Left lung (tissue), 10 donors: Measurements from ENCODE around the gene PPP1R12B. TPM values are rescaled to one million over a fixed set of nuclear protein-coding genes. Genes with fewer than 3 reads are reported as not detected.
"Not testable (repeated sequence)": the region's sequence is repeated elsewhere in the genome, so short reads cannot be mapped to it uniquely, and the experiment has no call there.

Experiments used
- ATAC-seq: fragments of 200-7000 bp; cut with Tn5 transposase; one replicate; pipeline ENCODE4 v1.9.1; 2020; ENCODE audit warnings: moderate library complexity
- DNase-seq, 4 donors: peaks; one replicate each; pipeline ENCODE4 v3.0.0-alpha.2; 2013 to 2020
- H3K27ac ChIP-seq, 2 donors: fragments of 200-600 bp; sonication (generic) in 1 of 2; one replicate each; pipeline versions ENCODE4 v1.5.0 to v1.8.0; 2020 to 2021
- H3K27me3 ChIP-seq, 2 donors: fragments of 200-600 bp; sonication (generic) in 1 of 2; one replicate each; pipeline versions ENCODE4 v1.5.0 to v1.8.0; 2020 to 2021
- H3K36me3 ChIP-seq, 2 donors: fragments of 200-600 bp; sonication (generic) in 1 of 2; one replicate each; pipeline versions ENCODE4 v1.5.0 to v1.8.0; 2020 to 2021
- H3K4me1 ChIP-seq, 2 donors: fragments of 200-600 bp; one replicate each; pipeline ENCODE4 v1.8.0; 2021
- H3K4me3 ChIP-seq, 2 donors: fragments of 200-600 bp; sonication (generic) in 1 of 2; one replicate each; pipeline versions ENCODE4 v1.5.0 to v1.8.0; 2020 to 2021; ENCODE audit warnings: mild to moderate bottlenecking in 1 of 2
- H3K9me3 ChIP-seq, 2 donors: fragments of 200-600 bp; sonication (generic) in 1 of 2; one replicate each; pipeline versions ENCODE4 v1.5.0 to v1.8.0; 2020 to 2021
- intact Hi-C, 2 donors: fragments of 100-400 bp; cut with DNase I; formaldehyde crosslinking; loops; one replicate each; pipeline versions ENCODE4 v1.11.2 to v1.14.2; 2022
- polyA plus RNA-seq, 6 donors: library from polyadenylated mRNA; unstranded; fragments of 120-200 nt; gene quantifications; one replicate each; pipeline ENCODE4 v1.2.1, GENCODE V29; 2013; ENCODE audit not compliant: insufficient read length in 6 of 6
- total RNA-seq, 2 donors: library from RNA; stranded (reverse); fragmentation: NEBNext Ultra II Directional; extraction: Animal tissue kit (Norgen Biotek cat#: 25700); gene quantifications; one replicate each; pipeline ENCODE4 v1.2.1, GENCODE V29; 2021
- TF ChIP-seq, protein P1 (sequence below), 2 donors: fragments of 200-600 bp; sonication (generic) in 1 of 2; IDR thresholded peaks; one replicate each; pipeline versions ENCODE4 v1.5.0 to v1.8.0; 2021; ENCODE audit warnings: antibody characterized with exemption in 2 of 2
- donor health status: DM: no; HTN: yes; CAD: no.
- donor health status: DM: no; HTN: no; CAD: no.

The PPP1R12B gene
- total and polyA plus RNA-seq, 8 donors = 25.8 to 45.9 (median 30.8) TPM

DNA sequence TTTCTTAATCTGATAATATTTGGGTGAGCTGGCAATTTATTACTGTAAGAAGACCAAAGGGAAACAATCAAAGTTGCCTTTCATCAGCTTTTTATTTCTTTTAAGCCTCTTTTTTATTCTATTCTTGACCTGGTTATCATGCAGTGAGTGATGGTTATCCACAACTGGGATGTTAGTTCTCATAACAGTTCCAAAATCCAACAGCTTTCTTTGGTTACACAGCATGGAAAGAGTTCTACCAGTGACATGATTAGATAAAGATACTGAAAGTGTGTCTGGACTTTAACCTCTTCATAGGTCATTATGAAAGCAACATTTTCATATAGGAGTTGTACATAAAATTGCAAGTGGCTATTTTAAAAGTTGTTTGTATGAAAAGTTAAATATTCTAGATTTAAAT lies 198.7 kb downstream of the PPP1R12B start:
- no peak overlapping the region for H3K27ac ChIP-seq
- intact Hi-C loops = no loop called here
- no peaks in the 10 kb centered on the region for H3K9me3 ChIP-seq
- peaks cover 3 to 4% of the 10 kb centered on the region in 2 donors for H3K4me1 ChIP-seq
- TF ChIP-seq, protein P1, sequence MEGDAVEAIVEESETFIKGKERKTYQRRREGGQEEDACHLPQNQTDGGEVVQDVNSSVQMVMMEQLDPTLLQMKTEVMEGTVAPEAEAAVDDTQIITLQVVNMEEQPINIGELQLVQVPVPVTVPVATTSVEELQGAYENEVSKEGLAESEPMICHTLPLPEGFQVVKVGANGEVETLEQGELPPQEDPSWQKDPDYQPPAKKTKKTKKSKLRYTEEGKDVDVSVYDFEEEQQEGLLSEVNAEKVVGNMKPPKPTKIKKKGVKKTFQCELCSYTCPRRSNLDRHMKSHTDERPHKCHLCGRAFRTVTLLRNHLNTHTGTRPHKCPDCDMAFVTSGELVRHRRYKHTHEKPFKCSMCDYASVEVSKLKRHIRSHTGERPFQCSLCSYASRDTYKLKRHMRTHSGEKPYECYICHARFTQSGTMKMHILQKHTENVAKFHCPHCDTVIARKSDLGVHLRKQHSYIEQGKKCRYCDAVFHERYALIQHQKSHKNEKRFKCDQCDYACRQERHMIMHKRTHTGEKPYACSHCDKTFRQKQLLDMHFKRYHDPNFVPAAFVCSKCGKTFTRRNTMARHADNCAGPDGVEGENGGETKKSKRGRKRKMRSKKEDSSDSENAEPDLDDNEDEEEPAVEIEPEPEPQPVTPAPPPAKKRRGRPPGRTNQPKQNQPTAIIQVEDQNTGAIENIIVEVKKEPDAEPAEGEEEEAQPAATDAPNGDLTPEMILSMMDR (IDR thresholded peaks at IDR 0.05) = no peak
- no peaks in the 10 kb centered on the region for H3K36me3 ChIP-seq
- no peak for DNase-seq
- H3K27me3 ChIP-seq = no peaks in the 10 kb centered on the region
- ATAC-seq = no peak
- H3K4me3 ChIP-seq = no peak overlapping the region

DNA sequence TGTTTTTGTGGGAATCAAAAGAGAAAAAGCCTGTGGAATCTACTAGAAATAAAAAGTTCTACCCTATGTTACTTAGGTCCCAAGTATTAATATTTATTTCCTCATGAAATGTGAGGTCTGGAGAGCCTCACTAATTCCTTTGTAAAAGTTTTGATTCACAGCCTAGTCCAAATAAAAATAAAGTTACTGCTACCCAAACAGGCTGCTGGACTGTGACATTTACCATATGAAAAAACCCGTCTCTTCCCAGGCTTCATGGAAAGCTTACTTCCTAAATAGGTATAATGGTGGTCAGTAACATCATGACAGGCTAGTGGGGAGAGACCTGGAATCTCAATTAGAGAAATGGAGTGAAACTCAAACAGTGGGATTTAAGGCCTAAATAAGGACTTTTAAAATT lies 201.6 kb downstream of the PPP1R12B start:
- DNase-seq, H3K27me3 ChIP-seq, H3K36me3 ChIP-seq, H3K9me3 ChIP-seq, ATAC-seq, H3K27ac ChIP-seq, intact Hi-C loops, H3K4me3 ChIP-seq: not testable (repeated sequence)
- H3K4me1 ChIP-seq = peaks cover 4 to 12% of the 10 kb centered on the region in 2 donors

DNA sequence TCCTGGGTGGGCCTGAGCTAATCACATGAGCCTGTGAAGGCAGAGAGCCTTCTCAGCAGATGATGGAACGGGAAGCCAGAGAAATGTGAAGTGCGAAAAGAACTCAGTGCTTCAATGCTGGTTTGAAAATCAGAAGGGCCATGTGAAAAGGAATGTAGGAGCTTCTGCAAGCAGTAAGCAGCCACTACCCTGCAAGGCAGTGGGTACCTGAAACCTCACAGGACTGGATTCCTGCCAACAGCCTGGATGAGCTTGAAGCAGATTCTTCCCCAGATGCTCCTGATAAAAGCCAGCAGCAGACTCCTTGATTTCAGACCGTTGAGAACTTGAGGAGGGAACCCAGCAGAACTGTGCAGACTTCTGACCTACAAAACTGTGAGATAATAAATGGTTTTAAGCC lies 203.2 kb downstream of the PPP1R12B start:
- H3K9me3 ChIP-seq = no peaks in the 10 kb centered on the region

DNA sequence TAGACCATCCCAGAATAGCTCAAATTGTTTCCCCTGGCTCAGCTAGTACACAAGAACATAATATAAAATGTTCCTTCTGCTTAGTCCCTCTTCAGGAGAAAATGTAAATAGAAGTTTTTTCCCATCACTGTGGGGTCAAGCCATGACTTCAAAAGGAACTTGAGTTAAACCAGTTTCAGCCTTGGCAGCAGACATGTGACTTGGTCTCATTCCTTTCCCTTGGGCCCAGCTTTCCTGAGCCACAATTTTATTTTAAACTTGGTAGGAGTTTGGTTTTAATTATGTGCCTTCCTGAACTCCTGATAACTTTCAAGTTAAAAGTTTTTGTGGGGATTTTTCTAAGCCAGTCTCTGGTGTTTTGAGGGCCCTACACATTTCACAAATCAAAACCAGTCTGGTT lies 204.1 kb downstream of the PPP1R12B start:
- H3K9me3 ChIP-seq, DNase-seq, H3K4me1 ChIP-seq, H3K4me3 ChIP-seq, intact Hi-C loops, H3K27me3 ChIP-seq, H3K36me3 ChIP-seq: not testable (repeated sequence)
- ATAC-seq = peak; percentile 46
- H3K27ac ChIP-seq = peak overlapping the region in 1 of 2 donors; percentile 6

More for the DNA sequence above, 203.2 kb downstream of the PPP1R12B start:
- H3K4me1 ChIP-seq = peaks cover 4 to 9% of the 10 kb centered on the region in 2 donors
- DNase-seq (no peak), ATAC-seq (no peak)
- no peaks in the 10 kb centered on the region for H3K36me3 ChIP-seq
- H3K27ac ChIP-seq = no peak overlapping the region
- H3K27me3 ChIP-seq = no peaks in the 10 kb centered on the region
- H3K4me3 ChIP-seq = no peak overlapping the region
- TF ChIP-seq, protein P1 (IDR thresholded peaks at IDR 0.05) = no peak
- intact Hi-C loops = no loop called here

DNA sequence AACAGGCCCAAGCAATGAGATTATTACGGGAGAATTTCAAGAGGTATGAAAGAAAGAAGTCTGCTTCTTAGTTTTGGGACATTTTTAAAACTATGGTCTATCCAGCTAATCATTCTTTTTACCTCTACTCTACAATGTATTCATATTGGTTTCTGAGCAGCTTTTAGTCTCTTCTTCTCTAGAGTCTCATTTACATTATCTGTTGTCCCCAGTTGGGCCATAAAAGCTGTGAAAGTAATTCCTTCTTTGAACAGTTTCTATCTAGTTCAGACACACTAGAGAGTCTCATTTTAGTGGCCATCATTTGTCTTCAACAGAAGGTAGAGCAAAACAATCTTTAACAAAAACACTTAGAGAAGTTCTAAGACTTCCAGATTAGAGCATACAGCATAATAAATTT lies 204.6 kb downstream of the PPP1R12B start:
- H3K36me3 ChIP-seq, H3K9me3 ChIP-seq, ATAC-seq, H3K4me3 ChIP-seq, H3K27me3 ChIP-seq, DNase-seq, intact Hi-C loops, H3K4me1 ChIP-seq: not testable (repeated sequence)
- peak overlapping the region in 1 of 2 donors; percentile 6 for H3K27ac ChIP-seq

DNA sequence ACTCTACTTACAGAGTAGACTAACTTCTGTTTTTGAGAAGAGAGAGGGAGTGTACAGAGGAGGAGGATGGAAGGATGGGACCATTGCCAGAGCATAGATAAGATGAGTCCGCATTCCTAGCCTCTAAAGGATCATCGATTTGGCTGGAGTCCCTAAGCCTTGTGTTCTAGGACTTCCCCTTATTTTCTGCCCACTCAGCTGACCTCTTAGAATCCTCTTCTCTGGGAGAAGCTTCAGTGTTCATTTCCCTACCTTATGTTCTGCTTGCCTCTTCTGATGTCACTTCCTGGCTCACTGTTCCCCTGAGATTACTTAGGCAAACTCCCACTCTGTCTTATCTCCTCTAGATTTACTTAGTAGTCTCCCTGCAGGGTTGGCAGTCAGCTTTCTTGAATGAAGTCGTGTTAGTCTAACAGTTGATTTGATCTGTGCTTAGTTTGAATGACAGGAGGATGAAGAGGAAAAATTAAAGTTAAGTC lies 205.1 kb downstream of the PPP1R12B start:
- H3K27ac ChIP-seq = no peak overlapping the region
- H3K36me3 ChIP-seq = no peaks in the 10 kb centered on the region
- intact Hi-C loops = no loop called here
- no peaks in the 10 kb centered on the region for H3K9me3 ChIP-seq
- no peaks in the 10 kb centered on the region for H3K27me3 ChIP-seq
- TF ChIP-seq, protein P1 (IDR thresholded peaks at IDR 0.05) = no peak
- H3K4me3 ChIP-seq = no peak overlapping the region
- ATAC-seq = peak; percentile 64
- DNase-seq = no peak
- H3K4me1 ChIP-seq = peaks cover 0 to 9% of the 10 kb centered on the region in 2 donors

- intact Hi-C loops, H3K9me3 ChIP-seq, H3K27ac ChIP-seq, H3K36me3 ChIP-seq, DNase-seq, H3K27me3 ChIP-seq, H3K4me1 ChIP-seq, H3K4me3 ChIP-seq: not testable (repeated sequence)
- peak; percentile 41 for ATAC-seq
Measured at GRCh38 chr1:202554619-202555018, 206.1 kb downstream of the PPP1R12B start.

- H3K36me3 ChIP-seq, H3K27ac ChIP-seq, H3K27me3 ChIP-seq, H3K4me1 ChIP-seq, ATAC-seq, intact Hi-C loops, H3K9me3 ChIP-seq, H3K4me3 ChIP-seq, DNase-seq: not testable (repeated sequence)
Measured at GRCh38 chr1:202556037-202556436, 207.5 kb downstream of the PPP1R12B start.

- H3K27me3 ChIP-seq, H3K4me1 ChIP-seq, H3K36me3 ChIP-seq, H3K4me3 ChIP-seq, DNase-seq, intact Hi-C loops, H3K27ac ChIP-seq, ATAC-seq, H3K9me3 ChIP-seq: not testable (repeated sequence)
Measured at GRCh38 chr1:202557662-202558061, 209.2 kb downstream of the PPP1R12B start.
